HepG2 (cell line): ENCODE data around the gene LILRB3. TPM values are rescaled to one million over a fixed set of nuclear protein-coding genes. Genes with fewer than 3 reads are reported as not detected.

ENCODE experiments used
- ATF1 ChIP-seq: IDR thresholded peaks from 2 replicates; pipeline ENCODE4 v1.6.1; 2016; ENCODE audit warnings: mild to moderate bottlenecking, control low read depth
- BRF2 ChIP-seq: sonication (generic); formaldehyde crosslinking; IDR thresholded peaks from 2 replicates; pipeline ENCODE4 v1.8.1; 2022; ENCODE audit warnings: mild to moderate bottlenecking, missing genetic modification reagents
- GATAD2A ChIP-seq: IDR thresholded peaks from 2 replicates; pipeline ENCODE4 v1.6.1; 2016
- HNF4G ChIP-seq, 2 experiments: sonication (generic) in 1 of 2; formaldehyde crosslinking in 1 of 2; IDR thresholded peaks; 2 replicates each; pipeline versions ENCODE4 v1.4.0 to v1.6.1; 2011 to 2020; ENCODE audit warnings: borderline replicate concordance in 2 of 2, low read depth in 2 of 2, mild to moderate bottlenecking in 2 of 2, low read length in 1 of 2, missing genetic modification reagents in 1 of 2, moderate library complexity in 1 of 2
- NBN ChIP-seq: fragments of 450-650 bp; conservative IDR thresholded peaks from 2 replicates; pipeline ENCODE4 v1.6.1; 2017
- NFAT5 ChIP-seq: sonication (generic); formaldehyde crosslinking; IDR thresholded peaks from 2 replicates; pipeline ENCODE4 v1.4.0; 2020; ENCODE audit warnings: missing genetic modification reagents
- SRF ChIP-seq: IDR thresholded peaks from 2 replicates; pipeline ENCODE4 v1.6.1; 2011; ENCODE audit warnings: mild to moderate bottlenecking, low read depth, low read length, moderate library complexity
- TRAFD1 ChIP-seq: sonication (generic); formaldehyde crosslinking; IDR thresholded peaks from 2 replicates; pipeline ENCODE4 v1.5.1; 2020; ENCODE audit warnings: missing genetic modification reagents, mild to moderate bottlenecking, borderline replicate concordance
- YEATS2 ChIP-seq: sonication (generic); formaldehyde crosslinking; IDR thresholded peaks from 2 replicates; pipeline ENCODE4 v1.4.0; 2020; ENCODE audit warnings: missing genetic modification reagents, borderline replicate concordance
- ZBTB33 ChIP-seq: sonication (generic); formaldehyde crosslinking; IDR thresholded peaks from 2 replicates; pipeline ENCODE4 v1.4.0; 2020; ENCODE audit warnings: missing genetic modification reagents
- ZNF280D ChIP-seq: sonication (generic); formaldehyde crosslinking; IDR thresholded peaks from 2 replicates; pipeline ENCODE4 v1.5.1; 2020; ENCODE audit warnings: mild to moderate bottlenecking, missing genetic modification reagents
- ZNF335 ChIP-seq: sonication (generic); formaldehyde crosslinking; IDR thresholded peaks from 2 replicates; pipeline ENCODE4 v1.4.0; 2020; ENCODE audit warnings: missing genetic modification reagents
- ZNF720 ChIP-seq: sonication (generic); formaldehyde crosslinking; IDR thresholded peaks from 2 replicates; pipeline ENCODE4 v1.4.0; 2020; ENCODE audit warnings: missing genetic modification reagents
- ZNF841 ChIP-seq: sonication (generic); formaldehyde crosslinking; IDR thresholded peaks from 2 replicates; pipeline ENCODE4 v1.8.1; 2023; ENCODE audit warnings: missing genetic modification reagents, borderline replicate concordance
- polyA plus RNA-seq, 8 experiments: library from polyadenylated mRNA; depleted of rRNA in 3 of 8; stranded (reverse) in 7 of 8; unstranded in 1 of 8; fragments of >200 nt; fragmentation: Illumina TruSeq in 4 of 8; extraction: Trizol in 4 of 8; gene quantifications; 2 replicates each; pipeline versions ENCODE4 v1.2.1 to v1.2.3, GENCODE V29; 2011 to 2016; ENCODE audit warnings: low read depth in 4 of 8, missing spikeins in 1 of 8, mixed read lengths in 1 of 8; ENCODE audit not compliant: insufficient read depth in 1 of 8
- total RNA-seq, 5 experiments: library from RNA; depleted of rRNA; stranded (reverse); fragments of >200 nt; fragmentation: Illumina TruSeq; extraction: Trizol; gene quantifications; 2 replicates each; pipeline ENCODE4 v1.2.3, GENCODE V29; 2016; ENCODE audit warnings: low read depth in 1 of 5

LILRB3 gene
- total and polyA plus RNA-seq, 2 of the 13 experiments (the other 11 are each of a cell fraction or from before 2014, with no cell fraction given) = 0.22 TPM; not detected in 1

GRCh38 chr19:54189735-54190502 is 32.9 kb downstream of the LILRB3 start (continued):
- TF ChIP-seq NFAT5 (no peak), GATAD2A (CRISPR knock-in tag) (no peak), TRAFD1 (CRISPR knock-in tag) (no peak), SRF (no peak), BRF2 (no peak), ATF1 (CRISPR knock-in tag) (peak; percentile 67), ZNF280D (CRISPR knock-in tag) (no peak), ZBTB33 (0 out of 2 replicates have a peak, but pooled peaks have one; percentile 26), HNF4G (IDR thresholded peaks at IDR 0.05; ENCODE audit: borderline replicate concordance, low read depth, low read length) (peak; percentile 46; the same call in 1 of the 2 replicates), HNF4G (CRISPR knock-in tag; IDR thresholded peaks at IDR 0.05; ENCODE audit: borderline replicate concordance, low read depth) (no peak), YEATS2 (CRISPR knock-in tag) (peak; percentile 38; the same call in 1 of the 2 replicates), ZNF841 (CRISPR knock-in tag) (no peak), ZNF335 (peak; percentile 52; the same call in 1 of the 2 replicates), NBN (no peak), ZNF720 (CRISPR knock-in tag) (no peak)
